Left lobe of liver (tissue), 2 donors: Measurements from ENCODE around the gene MRPS15. TPM values are rescaled to one million over a fixed set of nuclear protein-coding genes. Genes with fewer than 3 reads are reported as not detected.
A peak's percentile ranks its signal among the peaks of the same experiment; 100 is the strongest.

Experiments
- ATAC-seq: fragments of 200-7000 bp; cut with Tn5 transposase; one replicate; pipeline ENCODE4 v1.9.1; 2020; ENCODE audit warnings: mild to moderate bottlenecking, moderate library complexity
- DNase-seq: peaks from one replicate; pipeline ENCODE4 v3.0.0-alpha.2; 2020; ENCODE audit warnings: low spot score
- total RNA-seq: library from RNA; stranded (reverse); gene quantifications from one replicate; pipeline ENCODE4 v1.2.1, GENCODE V29; 2021
- donor health status: DM: no; HTN: no; CAD: no; lungs with moderate emphysema.
- donor health status: DM: no; HTN: yes; CAD: no.

Gene MRPS15
- total RNA-seq, 1 donor from 2014 or later, result 50.0 TPM

DNA sequence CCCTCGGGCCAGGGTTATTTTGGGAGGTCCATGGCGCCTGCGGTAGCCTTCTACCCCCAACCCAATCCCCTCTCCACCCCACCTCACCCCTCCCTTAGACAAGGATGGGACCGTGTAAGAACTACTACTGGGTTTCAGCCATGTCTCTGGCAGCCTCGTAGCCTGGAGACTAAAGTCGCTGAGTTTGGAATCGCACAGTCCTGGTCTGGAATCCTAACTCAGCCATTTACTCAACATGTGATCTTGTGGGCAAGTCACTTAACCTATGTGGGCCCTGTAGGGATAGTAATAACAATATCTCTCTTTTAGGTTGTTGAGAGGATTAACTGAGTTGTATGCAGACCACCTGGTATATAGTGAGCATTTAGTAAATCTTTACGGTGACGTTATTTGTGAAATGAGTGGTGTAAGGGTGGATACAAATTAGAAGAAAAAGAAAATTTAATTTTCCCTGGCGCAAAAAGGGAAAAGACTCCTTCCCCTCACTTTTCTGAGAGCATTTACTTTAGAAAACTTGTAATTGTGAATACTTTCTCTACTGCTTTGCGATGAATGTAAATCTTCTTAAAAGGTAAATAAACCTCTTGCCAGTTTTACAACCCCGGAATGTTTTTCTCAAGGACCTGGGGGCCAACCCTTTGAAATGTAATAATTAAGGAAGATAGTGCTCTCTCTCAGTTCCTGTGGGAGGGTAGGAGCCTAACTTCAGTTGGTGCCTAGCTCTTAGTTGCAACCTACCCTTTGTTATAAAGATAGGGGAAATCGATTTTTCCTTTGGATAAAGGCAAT is 615 bp upstream of the MRPS15 start:
- peak; percentile 45 for ATAC-seq

DNA sequence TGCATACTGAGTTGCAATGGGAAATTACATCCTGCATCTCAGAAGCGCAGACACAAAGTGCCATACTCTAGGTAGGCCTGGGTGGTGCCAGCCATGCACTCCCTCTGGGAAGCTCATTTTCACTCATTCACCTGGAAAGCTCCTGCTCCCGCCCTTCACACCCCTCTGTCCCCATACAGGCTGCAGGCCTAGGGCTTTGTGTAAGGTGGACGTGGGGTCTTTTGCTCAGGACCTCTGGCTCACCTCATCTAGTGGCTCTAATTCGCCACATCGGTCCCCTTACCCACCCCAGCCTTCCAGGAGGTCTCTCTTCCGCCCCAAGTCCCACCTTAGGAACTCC is 751 bp downstream of the MRPS15 start:
- ATAC-seq, result peak; percentile 3
- no peak for DNase-seq

More for the DNA sequence above, 615 bp upstream of the MRPS15 start:
- no peak for DNase-seq

DNA sequence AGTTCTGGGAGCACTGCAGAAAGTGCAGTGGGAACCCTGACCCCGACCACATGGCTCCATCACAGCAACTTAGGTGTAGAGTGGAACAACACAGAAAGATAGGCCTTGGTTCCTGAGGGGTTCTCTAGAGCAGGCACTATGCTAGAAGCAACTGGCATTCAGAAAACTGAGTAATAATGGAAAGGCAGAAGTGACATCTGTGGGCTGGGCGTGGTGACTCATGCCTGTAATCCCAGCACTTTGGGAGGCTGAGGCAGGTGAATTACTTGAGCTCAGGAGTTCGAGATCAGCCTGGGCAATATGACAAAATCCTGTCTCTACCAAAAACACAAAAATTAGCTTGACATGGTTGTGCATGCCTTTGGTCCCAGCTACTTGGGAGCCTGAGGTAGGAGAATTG is 5.3 kb downstream of the MRPS15 start:
- ATAC-seq, result no peak
- DNase-seq, result no peak

DNA sequence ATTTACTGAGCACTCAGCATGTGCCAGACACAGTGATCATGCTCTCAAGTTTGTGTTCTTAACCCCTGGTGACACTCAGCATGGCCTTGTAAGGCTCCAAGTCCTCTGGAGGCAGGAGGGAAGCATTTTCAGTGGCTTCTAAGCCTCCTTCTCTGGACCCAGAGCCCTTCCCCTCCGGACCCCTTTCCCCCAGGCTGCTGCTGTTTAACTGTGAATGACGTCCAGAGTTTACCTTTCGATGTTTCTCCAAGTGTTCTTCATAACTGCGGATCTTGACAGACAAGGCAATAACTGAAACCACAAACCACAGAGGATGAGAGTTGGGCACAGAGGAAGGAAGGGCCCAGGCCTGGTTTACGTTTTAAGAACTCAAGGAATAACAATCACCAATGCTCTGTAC is 6.5 kb downstream of the MRPS15 start:
- ATAC-seq (no peak), DNase-seq (no peak)

DNA sequence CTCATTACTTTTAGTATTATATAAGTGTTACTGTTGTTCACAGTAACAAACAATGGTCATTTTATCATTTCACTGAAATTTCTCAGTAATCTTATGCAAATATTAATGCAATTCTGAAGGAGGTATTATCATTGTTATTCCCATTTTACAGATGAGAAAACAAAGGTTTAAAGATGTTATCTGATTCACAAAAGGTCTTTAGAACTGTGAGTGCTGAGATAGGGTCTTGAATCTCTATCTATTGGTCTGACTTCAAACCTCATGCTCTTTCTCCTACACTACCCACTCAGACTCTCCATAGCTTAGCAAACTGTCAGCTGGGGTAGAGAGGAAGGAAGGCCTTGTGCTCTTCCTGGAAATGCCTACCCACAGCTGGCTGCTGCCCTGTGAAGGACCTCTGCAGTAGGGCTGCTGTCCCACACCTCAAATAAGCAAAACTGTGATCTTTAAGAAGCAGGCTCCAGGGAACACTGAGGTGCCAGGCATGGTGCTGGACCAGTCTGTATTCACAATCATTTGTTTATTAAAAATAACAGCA is 7.7 kb downstream of the MRPS15 start:
- DNase-seq, result no peak
- ATAC-seq, result no peak

DNA sequence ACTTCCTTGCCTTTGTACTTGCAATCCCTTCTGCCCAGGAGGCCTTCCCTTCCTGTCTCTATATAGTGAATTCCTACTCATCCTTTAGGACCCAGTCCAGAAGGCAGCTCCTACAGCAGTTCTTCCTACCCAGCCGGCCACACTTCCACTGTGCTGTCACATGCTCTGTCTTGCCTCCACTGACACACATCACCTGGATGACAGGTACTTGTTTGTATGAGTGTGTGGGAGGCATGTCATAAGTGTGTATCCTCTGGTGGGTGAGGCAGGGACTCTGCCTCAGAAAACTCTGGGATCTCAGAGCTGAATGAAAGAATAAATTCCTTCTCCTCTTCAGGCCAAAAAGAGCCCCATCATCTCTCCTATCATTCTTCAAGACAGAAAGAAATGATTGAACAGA is 8.8 kb downstream of the MRPS15 start:
- ATAC-seq (no peak), DNase-seq (no peak)

DNA sequence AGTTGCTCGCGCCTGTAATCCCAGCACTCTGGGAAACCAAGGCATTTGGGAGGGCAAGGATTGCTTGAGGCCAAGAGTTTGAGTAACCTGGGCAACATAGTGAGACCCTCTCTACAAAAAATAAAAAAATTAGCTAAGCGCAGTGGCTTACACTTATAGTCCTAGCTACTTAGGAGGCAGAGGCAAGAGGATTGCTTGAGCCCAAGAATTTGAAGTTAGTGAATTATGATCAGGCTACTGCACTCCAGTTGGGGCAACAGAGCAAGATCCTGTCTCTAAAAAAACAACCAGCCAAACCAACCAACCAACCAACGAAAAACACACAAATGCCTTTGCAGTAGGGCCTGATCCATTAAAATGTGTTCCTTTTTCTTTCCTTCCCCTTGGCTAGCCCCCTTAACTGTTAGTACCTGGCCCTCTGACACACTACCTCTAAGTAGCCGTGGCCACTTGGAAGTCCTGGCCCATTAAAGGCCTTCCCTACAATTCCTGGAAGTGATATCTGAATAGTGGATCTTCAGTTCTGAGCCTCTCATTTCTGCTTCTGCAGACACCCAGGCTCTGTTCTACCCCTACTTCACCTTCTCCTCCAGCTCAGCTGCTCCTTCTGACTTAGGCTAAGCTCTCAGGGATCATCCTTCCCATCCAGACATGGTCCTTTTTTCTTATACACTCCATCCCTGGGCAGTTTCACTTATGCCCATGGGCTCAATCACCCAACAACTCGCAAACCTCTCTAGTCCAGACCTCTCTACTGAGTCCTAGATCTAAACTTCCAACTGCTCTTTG is 10.4 kb downstream of the MRPS15 start:
- DNase-seq, result no peak
- no peak for ATAC-seq

DNA sequence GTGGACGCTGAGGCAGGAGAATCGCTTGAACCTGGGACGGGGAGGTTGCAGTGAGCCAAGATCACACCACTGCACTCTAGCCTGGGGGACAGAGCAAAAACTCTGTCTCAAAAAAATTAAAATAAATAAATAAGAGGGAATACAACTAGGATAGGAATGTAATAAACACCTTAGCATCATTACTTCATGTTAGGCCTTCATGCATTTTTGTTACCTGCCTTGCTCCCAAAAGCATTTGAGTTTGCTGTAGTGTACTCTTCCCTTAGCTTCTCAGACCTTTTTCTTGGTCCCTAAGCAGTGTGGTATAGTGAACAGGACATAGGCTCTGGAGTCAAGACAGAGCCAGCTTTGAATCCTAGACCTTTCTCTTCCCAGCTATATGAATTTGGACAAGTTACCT is 11.1 kb downstream of the MRPS15 start:
- DNase-seq (no peak), ATAC-seq (no peak)

DNA sequence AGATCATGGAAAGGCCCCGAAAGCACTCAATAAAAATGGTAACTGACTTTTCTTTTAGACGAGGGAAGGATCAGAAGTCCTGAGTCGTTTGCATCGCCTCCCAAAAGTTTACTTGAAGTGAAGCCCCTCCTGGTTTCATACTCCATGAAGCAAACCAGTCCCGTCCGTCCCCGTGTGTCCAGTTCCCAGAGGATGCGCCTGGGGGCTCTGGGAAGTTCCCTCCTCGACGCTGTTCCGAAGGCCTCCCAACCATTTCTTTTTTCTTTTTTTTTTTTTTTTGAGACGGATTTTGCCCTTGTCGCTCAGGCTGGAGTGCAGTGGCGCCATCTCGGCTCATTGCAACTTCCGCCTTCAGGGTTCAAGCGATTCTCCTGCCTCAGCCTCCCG is 13.3 kb downstream of the MRPS15 start:
- no peak for ATAC-seq
- no peak for DNase-seq

DNA sequence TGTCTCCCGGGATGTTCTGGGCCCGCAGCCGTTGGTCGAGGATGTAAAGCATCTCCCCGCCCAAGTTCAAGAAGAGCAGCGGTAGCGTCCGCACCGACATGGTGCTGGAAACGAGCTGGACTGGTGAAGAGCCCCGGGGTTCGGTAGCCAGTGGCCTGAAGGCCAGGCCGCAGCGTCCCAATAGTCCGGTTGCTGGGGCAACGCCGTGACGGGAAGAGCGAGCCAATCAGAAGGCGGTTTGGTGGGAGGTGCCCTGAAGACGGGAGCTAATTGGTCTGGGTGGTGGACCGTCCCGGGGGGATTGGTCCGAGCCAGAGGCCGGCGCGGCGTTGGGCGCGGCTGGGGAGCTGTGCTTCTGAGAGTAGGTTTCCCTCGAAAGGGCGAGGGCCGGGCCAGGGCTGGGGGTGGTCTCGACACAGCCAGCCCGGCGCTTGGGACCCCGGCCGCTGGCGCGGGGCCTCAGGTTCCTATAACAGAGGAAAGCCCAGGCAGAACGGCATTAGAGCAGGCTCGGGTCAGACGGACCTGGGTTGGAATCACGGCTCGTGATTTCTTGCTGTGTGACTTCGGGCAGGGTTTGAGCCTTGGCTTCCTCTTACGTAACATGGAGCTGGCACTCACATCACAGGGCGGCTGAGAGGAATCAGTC is 13.8 kb downstream of the MRPS15 start, which contains the start of gene OSCP1:
Gene OSCP1, minus strand, starts transcription at position 182 of the 649 bp plus-strand sequence. Its CDS starts 82 bp downstream, at position 100.
- ATAC-seq (peak; percentile 97), DNase-seq (peak; percentile 96)

DNA sequence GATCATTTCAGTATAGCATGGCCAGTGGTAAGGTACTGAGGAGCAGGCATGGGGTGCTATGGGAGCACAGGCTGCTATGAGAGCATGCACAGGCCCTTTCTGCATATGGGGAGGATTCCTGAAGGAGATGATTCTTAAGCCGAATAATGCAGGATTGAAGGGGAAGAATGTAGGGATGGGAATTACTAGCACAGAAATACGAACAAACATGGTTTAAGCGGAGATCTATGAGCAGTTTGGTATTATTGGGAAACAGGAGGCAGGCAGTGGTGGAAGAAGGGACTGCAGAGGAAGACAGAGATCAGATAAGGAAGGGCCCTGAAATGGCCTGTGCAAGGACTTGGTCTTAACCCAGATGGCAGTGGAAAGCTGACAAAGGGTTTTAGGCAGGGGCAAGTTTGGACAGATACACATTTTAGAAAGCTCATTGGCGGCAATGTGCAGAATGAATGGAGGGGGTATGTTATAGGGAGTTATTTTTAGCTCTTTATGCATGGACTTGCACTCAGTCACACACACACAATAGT is 15.6 kb downstream of the MRPS15 start:
- no peak for ATAC-seq
- DNase-seq, result no peak

DNA sequence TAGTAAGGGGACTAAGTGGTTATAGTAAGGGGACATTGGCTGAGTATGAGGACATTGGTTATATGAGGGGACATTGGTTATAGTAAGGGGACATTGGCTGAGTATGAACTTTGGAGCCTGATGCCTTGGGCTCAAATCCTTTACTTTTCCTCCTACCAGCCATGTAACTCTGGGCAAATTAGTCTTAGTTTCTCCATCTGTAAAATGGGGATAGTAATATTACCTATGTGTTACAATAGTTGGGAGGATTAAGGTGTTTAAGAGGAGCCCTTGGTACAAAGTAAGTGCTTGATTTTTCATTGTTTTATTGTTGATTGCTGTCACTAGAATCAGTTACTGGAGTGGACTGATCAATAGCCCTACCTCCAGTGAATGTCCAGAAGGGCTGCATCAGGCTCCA is 16.7 kb downstream of the MRPS15 start:
- DNase-seq (no peak), ATAC-seq (no peak)

DNA sequence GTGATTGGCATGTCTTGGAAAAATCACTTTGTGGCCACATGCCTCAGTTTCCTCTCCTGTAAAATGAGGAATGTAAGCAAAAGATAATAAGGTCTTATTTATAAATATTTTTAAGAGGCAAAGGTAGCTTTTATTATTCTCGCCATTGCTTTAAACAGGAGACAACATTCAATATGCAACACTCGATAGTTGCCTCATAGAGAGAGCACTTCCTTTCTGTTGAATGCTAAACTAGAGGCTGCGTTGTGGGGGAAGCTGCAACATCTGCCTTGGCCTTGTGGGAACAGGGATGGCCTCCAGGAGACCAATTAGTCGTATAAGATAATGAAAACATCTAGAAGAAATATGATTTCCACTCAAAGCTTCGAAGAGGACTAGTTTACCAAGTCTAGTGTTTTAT is 17.4 kb downstream of the MRPS15 start:
- ATAC-seq (no peak), DNase-seq (no peak)

DNA sequence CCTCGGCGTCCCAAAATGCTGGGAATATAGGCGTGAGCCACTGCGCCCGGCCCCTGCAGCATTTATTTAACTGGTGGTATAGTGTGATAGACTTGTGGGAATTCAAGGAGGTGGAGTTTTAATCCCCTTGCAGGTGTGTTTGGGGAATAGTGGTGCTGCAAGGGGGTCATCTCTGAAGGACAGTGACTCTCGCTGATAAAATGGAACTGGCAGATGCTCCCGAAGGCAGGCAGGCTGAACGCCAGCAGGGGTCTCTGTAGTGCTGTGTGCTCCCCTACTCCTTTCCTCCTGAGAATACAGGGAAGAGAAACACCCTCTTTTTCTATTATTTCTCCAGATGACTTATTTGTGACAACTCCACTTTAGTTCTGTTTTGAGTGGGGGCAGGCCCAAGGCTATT is 17.9 kb downstream of the MRPS15 start:
- ATAC-seq, result no peak
- DNase-seq, result no peak

DNA sequence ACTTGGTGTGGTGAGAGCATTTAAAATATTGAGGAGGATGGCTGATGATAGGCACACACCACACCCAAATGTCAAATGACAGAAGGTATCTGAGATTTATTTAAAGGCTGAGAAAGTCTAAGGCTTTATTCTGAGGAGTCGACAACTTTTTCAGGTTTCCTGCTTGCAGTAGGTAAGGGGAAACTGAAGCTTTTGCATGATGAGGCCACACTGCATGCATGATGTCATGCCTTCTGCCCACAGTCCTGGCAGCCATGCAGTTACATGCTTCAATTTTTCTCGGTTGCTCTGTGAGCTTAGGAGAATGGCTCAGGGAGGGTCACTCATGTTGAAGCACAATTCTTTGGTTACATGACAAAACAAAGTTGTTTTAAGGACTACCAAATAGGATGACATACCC is 20.9 kb downstream of the MRPS15 start:
- ATAC-seq (no peak), DNase-seq (no peak)

DNA sequence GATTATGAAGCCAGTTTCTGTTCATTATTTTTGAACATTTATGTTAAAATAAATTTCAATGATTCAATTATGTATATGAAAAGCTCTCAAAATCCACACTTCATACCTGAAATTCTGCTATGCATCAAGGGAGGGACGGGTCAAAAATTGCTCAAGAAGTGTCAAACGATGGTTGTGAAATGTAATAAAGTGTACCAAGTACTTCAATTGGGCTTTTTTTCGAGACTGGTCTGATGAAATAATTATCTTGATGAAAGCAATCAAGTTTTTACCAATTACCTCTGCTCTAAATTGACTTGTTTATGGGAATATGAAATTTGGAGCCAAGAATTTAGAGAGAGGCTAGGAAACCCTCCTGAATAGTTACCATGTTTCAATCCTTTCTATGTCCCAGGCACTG is 21.8 kb downstream of the MRPS15 start:
- DNase-seq (no peak), ATAC-seq (no peak)

DNA sequence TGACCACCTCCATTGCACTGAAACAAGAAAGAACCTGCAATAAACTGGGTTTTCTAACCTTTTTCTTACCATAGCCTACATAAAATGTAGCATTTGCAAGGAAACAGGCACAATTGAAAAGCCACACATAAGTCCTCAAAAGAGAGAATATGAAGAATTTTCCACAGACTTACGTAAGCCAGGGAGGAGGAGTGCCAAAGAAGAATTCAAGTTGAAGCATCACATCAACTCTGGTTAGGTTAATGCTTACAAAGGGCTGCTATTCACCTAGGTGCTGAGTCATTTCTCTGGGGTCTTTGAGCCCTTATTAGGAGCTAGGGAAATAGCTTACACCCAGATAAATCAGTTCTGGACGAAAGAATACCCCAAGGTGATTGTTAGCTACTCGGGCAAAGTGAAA is 23.5 kb downstream of the MRPS15 start:
- ATAC-seq (no peak), DNase-seq (no peak)

DNA sequence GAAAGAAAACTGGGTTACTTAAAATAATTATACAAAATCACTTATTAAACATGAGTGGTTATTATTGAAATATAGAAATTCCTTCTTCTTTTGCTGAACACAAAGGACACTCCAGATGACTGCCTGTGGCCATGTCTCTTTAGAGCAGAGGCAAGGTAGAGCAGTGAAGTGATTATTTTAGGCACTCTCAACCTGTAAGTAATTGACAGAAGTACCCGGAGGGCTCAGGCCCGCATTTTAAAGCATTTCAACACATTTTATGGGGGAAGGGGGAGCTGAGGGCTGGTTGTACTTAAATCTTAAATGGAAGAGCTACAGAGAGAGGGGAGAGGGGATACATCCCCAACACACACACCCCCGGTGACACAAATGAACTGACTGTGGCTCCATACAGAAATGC is 24.1 kb downstream of the MRPS15 start:
- DNase-seq, result no peak
- no peak for ATAC-seq

DNA sequence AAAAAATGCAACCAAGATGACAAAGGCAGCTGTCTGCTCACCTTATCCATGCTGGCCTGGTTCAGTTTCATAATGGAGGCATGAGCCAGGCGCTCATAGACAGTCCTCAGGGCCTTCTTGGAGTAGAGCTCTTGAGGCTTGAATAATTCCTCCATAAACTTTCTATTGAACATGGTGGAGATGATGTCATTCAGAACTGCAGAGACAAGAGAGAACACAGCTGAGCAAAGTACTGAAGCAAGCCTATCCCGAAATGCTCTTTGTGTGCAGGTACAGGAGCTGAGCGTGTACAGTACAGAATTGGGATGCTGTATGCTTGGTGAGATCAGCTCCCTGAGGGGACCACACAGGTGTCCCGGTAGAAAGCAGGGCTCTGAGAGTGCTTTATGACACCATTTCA is 25.5 kb downstream of the MRPS15 start:
- ATAC-seq (no peak), DNase-seq (no peak)

DNA sequence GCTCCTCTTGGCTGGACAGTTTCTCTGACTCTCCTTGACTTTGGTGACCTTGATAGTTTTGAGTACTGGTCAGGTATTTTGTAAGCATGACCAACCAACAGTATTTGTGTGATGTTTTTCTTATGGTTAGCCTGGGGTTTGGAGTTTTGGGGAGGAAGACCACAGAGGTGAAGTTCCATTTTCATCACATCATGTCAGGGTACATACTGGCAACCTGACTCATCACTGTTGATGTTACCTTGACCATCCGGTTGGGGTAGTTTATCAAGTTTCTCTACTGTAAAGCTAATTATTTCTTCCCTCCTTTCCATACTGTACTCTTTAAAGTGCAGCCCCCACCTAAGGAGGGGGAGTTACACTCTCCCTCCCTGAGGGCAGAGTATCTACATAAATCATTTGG is 27.4 kb downstream of the MRPS15 start:
- no peak for ATAC-seq
- DNase-seq, result no peak

DNA sequence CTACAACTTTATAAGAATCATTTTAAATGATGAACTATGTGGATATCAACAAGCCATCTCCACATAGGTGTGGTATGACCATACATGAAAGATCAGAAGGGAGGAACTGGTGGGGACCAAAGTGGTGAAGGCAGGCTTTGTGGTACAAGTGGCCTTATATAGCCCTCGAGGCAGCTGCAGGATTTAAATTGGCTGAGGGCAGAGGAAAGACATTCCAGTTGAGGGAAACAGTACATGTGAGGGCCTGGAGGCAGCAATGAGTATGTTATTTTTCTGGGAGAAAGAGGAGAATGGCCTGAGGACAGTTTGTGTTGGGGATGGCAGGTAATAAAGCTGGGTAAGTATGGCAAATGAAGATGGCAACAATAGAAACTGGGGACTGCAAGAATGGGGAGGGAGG is 31.1 kb downstream of the MRPS15 start:
- no peak for DNase-seq
- ATAC-seq, result no peak
